Neural cell (in vitro differentiated cells): ENCODE measurements around the gene LGALS12. TPM values are rescaled to one million over a fixed set of nuclear protein-coding genes. Genes with fewer than 3 reads are reported as not detected.

ENCODE experiments used
- H2AFZ ChIP-seq: fragments of 200-600, 300-800 bp; sonication (generic), shearing (Covaris generic); 2 replicates; pipeline ENCODE4 v1.6.0; 2014; ENCODE audit warnings: low read depth, mild to moderate bottlenecking, antibody characterized with exemption, low read length, moderate library complexity
- H3F3A ChIP-seq: fragments of 200-600 bp; shearing (Covaris generic); 2 replicates; pipeline ENCODE4 v1.6.1; 2016; ENCODE audit warnings: mild to moderate bottlenecking, moderate library complexity, mixed read lengths, antibody characterized with exemption, low read length; ENCODE audit not compliant: insufficient read depth, poor library complexity, severe bottlenecking
- H3K27ac ChIP-seq: fragments of 200-600, 300-800 bp; sonication (generic), shearing (Covaris generic); 2 replicates; pipeline ENCODE4 v1.5.1; 2014; ENCODE audit warnings: mild to moderate bottlenecking, low read length, moderate library complexity
- H3K27me3 ChIP-seq: fragments of 300-800, 200-600 bp; sonication (generic), shearing (Covaris generic); 2 replicates; pipeline ENCODE4 v1.6.0; 2014; ENCODE audit warnings: mild to moderate bottlenecking, low read depth, low read length, moderate library complexity; ENCODE audit not compliant: insufficient read depth
- H3K36me3 ChIP-seq: fragments of 300-800, 200-600 bp; sonication (generic), shearing (Covaris generic); 2 replicates; pipeline ENCODE4 v1.5.1; 2014; ENCODE audit warnings: mild to moderate bottlenecking, antibody characterized with exemption, low read length, moderate library complexity; ENCODE audit not compliant: insufficient read depth
- H3K4me2 ChIP-seq: fragments of 300-800, 200-600 bp; sonication (generic), shearing (Covaris generic); 2 replicates; pipeline ENCODE4 v1.6.0; 2014; ENCODE audit warnings: mild to moderate bottlenecking, low read length
- H3K4me3 ChIP-seq: fragments of 300-800, 200-600 bp; sonication (generic), shearing (Covaris generic); 2 replicates; pipeline ENCODE4 v1.5.1; 2014; ENCODE audit warnings: mild to moderate bottlenecking, low read length, moderate library complexity
- H3K79me2 ChIP-seq: fragments of 200-600 bp; shearing (Covaris generic); replicated peaks from 2 replicates; pipeline ENCODE4 v1.6.0; 2014; ENCODE audit warnings: mild to moderate bottlenecking, low read length, moderate library complexity; ENCODE audit not compliant: insufficient read depth
- H3K9ac ChIP-seq: fragments of 300-800, 200-600 bp; sonication (generic), shearing (Covaris generic); 2 replicates; pipeline ENCODE4 v1.6.1; 2016; ENCODE audit warnings: mild to moderate bottlenecking, low read length, mixed read lengths
- H3K9me2 ChIP-seq: fragments of 200-600 bp; shearing (Covaris generic); 2 replicates; pipeline ENCODE4 v1.6.1; 2016; ENCODE audit warnings: mild to moderate bottlenecking, low read length, mixed read lengths; ENCODE audit not compliant: insufficient read depth
- H3K9me3 ChIP-seq: fragments of 200-600, 300-800 bp; sonication (generic), shearing (Covaris generic); 2 replicates; pipeline ENCODE4 v1.6.1; 2016; ENCODE audit warnings: mild to moderate bottlenecking, mixed run types, low read length, moderate library complexity, mixed read lengths
- H4K20me1 ChIP-seq: fragments of 200-600 bp; shearing (Covaris generic); 2 replicates; pipeline ENCODE4 v1.6.1; 2016; ENCODE audit warnings: mild to moderate bottlenecking, mixed run types; ENCODE audit not compliant: insufficient read depth
- CTCF ChIP-seq: fragments of 450-650 bp; IDR thresholded peaks from 2 replicates; pipeline ENCODE4 v1.5.1; 2014; ENCODE audit warnings: antibody characterized with exemption, mild to moderate bottlenecking, moderate library complexity; ENCODE audit not compliant: poor library complexity, severe bottlenecking
- EP300 ChIP-seq: fragments of 450-650 bp; conservative IDR thresholded peaks from 2 replicates; pipeline ENCODE4 v1.6.1; 2014; ENCODE audit warnings: antibody characterized with exemption, mild to moderate bottlenecking, moderate library complexity; ENCODE audit not compliant: poor library complexity, severe bottlenecking
- MXI1 ChIP-seq: fragments of 450-650 bp; conservative IDR thresholded peaks from 2 replicates; pipeline ENCODE4 v1.6.1; 2014; ENCODE audit warnings: antibody characterized with exemption, mild to moderate bottlenecking; ENCODE audit not compliant: poor library complexity, severe bottlenecking
- POLR2AphosphoS5 ChIP-seq: IDR thresholded peaks from 2 replicates; pipeline ENCODE4 v1.6.1; 2012
- RAD21 ChIP-seq: fragments of 450-650 bp; conservative IDR thresholded peaks from 2 replicates; pipeline ENCODE4 v1.6.1; 2014; ENCODE audit warnings: antibody characterized with exemption, mild to moderate bottlenecking, moderate library complexity
- REST ChIP-seq: IDR thresholded peaks from 2 replicates; pipeline ENCODE4 v1.6.1; 2012; ENCODE audit warnings: borderline replicate concordance
- SMC3 ChIP-seq: fragments of 450-650 bp; conservative IDR thresholded peaks from 2 replicates; pipeline ENCODE4 v1.6.1; 2014; ENCODE audit warnings: antibody characterized with exemption, mild to moderate bottlenecking, moderate library complexity; ENCODE audit not compliant: poor library complexity
- TAF1 ChIP-seq: IDR thresholded peaks from 2 replicates; pipeline ENCODE4 v1.6.1; 2012; ENCODE audit warnings: low read depth
- polyA plus RNA-seq: library from polyadenylated mRNA; depleted of rRNA; stranded (reverse); fragments of >200 nt; gene quantifications from 2 replicates; pipeline ENCODE4 v1.2.3, GENCODE V29; 2014

The LGALS12 gene
- polyA plus RNA-seq, 1 donor from 2014 or later, result not detected

GRCh38 chr11:63558459-63559157 lies 52.7 kb downstream of the LGALS12 start:
- Histone ChIP-seq H3K27me3 (no peaks in the 10 kb centered on the region), H3K79me2 (no peaks in the 10 kb centered on the region), H3K4me3 (no peak overlapping the region), H3K9me3 (no peaks in the 10 kb centered on the region), H3F3A (no peaks in the 10 kb centered on the region), H3K9ac (no peak overlapping the region), H4K20me1 (no peaks in the 10 kb centered on the region), H3K4me2 (no peak overlapping the region), H3K27ac (no peak overlapping the region), H3K36me3 (no peaks in the 10 kb centered on the region), H3K9me2 (no peaks in the 10 kb centered on the region), H2AFZ (no peak overlapping the region)
- no peak for TF ChIP-seq POLR2AphosphoS5
- no peak for TF ChIP-seq TAF1
- TF ChIP-seq REST, result no peak
- TF ChIP-seq MXI1, result no peak
- no peak for TF ChIP-seq CTCF
- no peak for TF ChIP-seq EP300
- no peak for TF ChIP-seq SMC3

- H3K4me3 ChIP-seq, result no peak overlapping the region
- no peak overlapping the region for H3K4me2 ChIP-seq
- no peaks in the 10 kb centered on the region for H4K20me1 ChIP-seq
- H3F3A ChIP-seq, result no peaks in the 10 kb centered on the region
- H3K9me3 ChIP-seq, result no peaks in the 10 kb centered on the region
- no peak overlapping the region for H3K9ac ChIP-seq
- H3K27me3 ChIP-seq, result no peaks in the 10 kb centered on the region
- TF ChIP-seq POLR2AphosphoS5, result no peak
- TF ChIP-seq SMC3, result no peak
- TF ChIP-seq EP300, result no peak
- no peak for TF ChIP-seq REST
- no peak for TF ChIP-seq RAD21
- no peak for TF ChIP-seq MXI1
- H3K27ac ChIP-seq, result no peak overlapping the region
- H3K79me2 ChIP-seq, result no peaks in the 10 kb centered on the region
- H3K9me2 ChIP-seq, result no peaks in the 10 kb centered on the region
- no peaks in the 10 kb centered on the region for H3K36me3 ChIP-seq
- no peak overlapping the region for H2AFZ ChIP-seq
These were observed 54.8 kb downstream of the LGALS12 start for GRCh38 chr11:63560506-63561180.
